Pancreas (tissue), 10 donors: ENCODE measurements around the gene MSI2. TPM values are rescaled to one million over a fixed set of nuclear protein-coding genes. Genes with fewer than 3 reads are reported as not detected.

Experiments
- ATAC-seq, 4 donors: fragments of 200-7000 bp; cut with Tn5 transposase; one replicate each; pipeline versions ENCODE4 v1.8.0 to v1.9.1; 2020; ENCODE audit warnings: mild to moderate bottlenecking in 4 of 4, moderate library complexity in 4 of 4
- DNase-seq, 6 donors: peaks; one replicate each; pipeline ENCODE4 v3.0.0-alpha.2; 2020
- FAIRE-seq: peaks from 2 replicates; lab custom pipeline; 2012; peaks lifted over from hg19 to GRCh38; lab: Jason Lieb, UNC
- H3K27ac ChIP-seq, 4 donors: fragments of 200-600 bp; sonication (generic); 1 replicate in 3 of 4; 2 replicates in 1 of 4; pipeline versions ENCODE4 v1.5.0 to v1.8.0; 2020
- H3K27me3 ChIP-seq, 4 donors: fragments of 200-600 bp; one replicate each; pipeline ENCODE4 v1.8.0; 2021
- H3K36me3 ChIP-seq, 3 donors: fragments of 200-600 bp; sonication (generic) in 1 of 3; one replicate each; pipeline versions ENCODE4 v1.5.0 to v1.8.0; 2020 to 2021
- H3K4me1 ChIP-seq, 3 donors: fragments of 200-600 bp; one replicate each; pipeline ENCODE4 v1.8.0; 2021
- H3K4me3 ChIP-seq, 4 donors: fragments of 200-600 bp; sonication (generic) in 2 of 4; one replicate each; pipeline versions ENCODE4 v1.5.0 to v1.8.0; 2020 to 2021
- H3K9me3 ChIP-seq, 4 donors: fragments of 200-600 bp; one replicate each; pipeline ENCODE4 v1.8.0; 2021
- WGBS, 2 donors: extraction: QIAGEN DNeasy Blood & Tissue Kit; methylation state at CpG; one replicate each; pipeline ENCODE4 v1.1.7; 2013; 5-methylcytosine and 5-hydroxymethylcytosine counted together
- intact Hi-C, 3 donors: fragments of 100-400 bp; cut with DNase I; formaldehyde crosslinking; loops; one replicate each; pipeline versions ENCODE4 v1.11.1 to v1.14.2; 2022
- polyA plus RNA-seq, 2 donors: library from polyadenylated mRNA; stranded (reverse); fragments of 200-250 nt; gene quantifications; one replicate each; pipeline ENCODE4 v1.2.3, GENCODE V29; 2013
- total RNA-seq, 6 donors: library from RNA; stranded (reverse); fragmentation: NEBNext Ultra II Directional in 4 of 6; extraction: Animal tissue kit (Norgen Biotek cat#: 25700) in 4 of 6; gene quantifications; one replicate each; pipeline versions ENCODE4 v1.2.1 to v1.2.4, GENCODE V29; 2021 to 2023
- TF ChIP-seq, protein P1 (sequence below), 4 donors: fragments of 200-600 bp; sonication (generic) in 3 of 4; IDR thresholded peaks; one replicate each; pipeline versions ENCODE4 v1.5.0 to v1.8.0; 2021; ENCODE audit warnings: antibody characterized with exemption in 4 of 4
- donor health status: healthy with polysubstance abuse.
- donor health status: DM: no; HTN: no; CAD: no; lungs with moderate emphysema.
- donor health status: DM: no; HTN: no; CAD: no.
- donor health status: control.
- donor health status: control.
- donor health status: Bipolar disorder and iron deficiency.
- donor health status: DM: yes; HTN: yes; CAD: no.
- donor health status: DM: no; HTN: no; CAD: no.
- donor health status: DM: no; HTN: no; CAD: no.
- donor health status: DM: yes; HTN: yes; CAD: no.

Gene MSI2
- total and polyA plus RNA-seq, 8 donors = 10.4 to 48.9 (median 30.1) TPM

DNA sequence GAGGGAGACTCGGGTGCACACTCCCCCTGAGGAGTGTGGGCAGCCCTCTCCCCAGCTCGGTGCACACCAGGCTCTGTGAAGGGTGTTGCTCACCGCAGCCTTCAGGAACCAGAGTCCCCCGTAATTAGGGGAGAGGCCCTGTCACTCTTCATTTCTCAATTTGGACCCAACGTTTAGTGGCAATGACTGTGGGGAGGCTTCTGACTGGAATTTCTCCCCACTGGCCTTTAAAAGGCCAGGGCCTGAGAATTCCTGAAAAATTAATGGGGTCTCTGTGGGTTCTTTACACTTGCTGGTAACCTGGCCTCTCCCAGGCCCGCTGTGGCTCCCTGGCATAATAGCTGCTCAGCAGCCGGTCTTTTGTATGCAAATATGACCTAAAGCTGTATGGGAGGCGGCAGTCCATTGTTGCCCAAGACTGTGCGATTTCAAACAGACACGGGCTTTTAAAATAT is 209.7 kb downstream of the MSI2 start:
- H3K4me3 ChIP-seq = no peak overlapping the region
- intact Hi-C loops = no loop called here
- no peak for ATAC-seq
- no peaks in the 10 kb centered on the region for H3K36me3 ChIP-seq
- no peaks in the 10 kb centered on the region for H3K27me3 ChIP-seq
- no peaks in the 10 kb centered on the region for H3K4me1 ChIP-seq
- WGBS, 2 donors = 84 to 88% methylated on average over 10 of the region's 10 CpGs
- no peak for DNase-seq
- FAIRE-seq = no peak
- no peaks in the 10 kb centered on the region for H3K9me3 ChIP-seq
- TF ChIP-seq, protein P1, sequence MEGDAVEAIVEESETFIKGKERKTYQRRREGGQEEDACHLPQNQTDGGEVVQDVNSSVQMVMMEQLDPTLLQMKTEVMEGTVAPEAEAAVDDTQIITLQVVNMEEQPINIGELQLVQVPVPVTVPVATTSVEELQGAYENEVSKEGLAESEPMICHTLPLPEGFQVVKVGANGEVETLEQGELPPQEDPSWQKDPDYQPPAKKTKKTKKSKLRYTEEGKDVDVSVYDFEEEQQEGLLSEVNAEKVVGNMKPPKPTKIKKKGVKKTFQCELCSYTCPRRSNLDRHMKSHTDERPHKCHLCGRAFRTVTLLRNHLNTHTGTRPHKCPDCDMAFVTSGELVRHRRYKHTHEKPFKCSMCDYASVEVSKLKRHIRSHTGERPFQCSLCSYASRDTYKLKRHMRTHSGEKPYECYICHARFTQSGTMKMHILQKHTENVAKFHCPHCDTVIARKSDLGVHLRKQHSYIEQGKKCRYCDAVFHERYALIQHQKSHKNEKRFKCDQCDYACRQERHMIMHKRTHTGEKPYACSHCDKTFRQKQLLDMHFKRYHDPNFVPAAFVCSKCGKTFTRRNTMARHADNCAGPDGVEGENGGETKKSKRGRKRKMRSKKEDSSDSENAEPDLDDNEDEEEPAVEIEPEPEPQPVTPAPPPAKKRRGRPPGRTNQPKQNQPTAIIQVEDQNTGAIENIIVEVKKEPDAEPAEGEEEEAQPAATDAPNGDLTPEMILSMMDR (IDR thresholded peaks at IDR 0.05) = no peak
- H3K27ac ChIP-seq = no peak overlapping the region

DNA sequence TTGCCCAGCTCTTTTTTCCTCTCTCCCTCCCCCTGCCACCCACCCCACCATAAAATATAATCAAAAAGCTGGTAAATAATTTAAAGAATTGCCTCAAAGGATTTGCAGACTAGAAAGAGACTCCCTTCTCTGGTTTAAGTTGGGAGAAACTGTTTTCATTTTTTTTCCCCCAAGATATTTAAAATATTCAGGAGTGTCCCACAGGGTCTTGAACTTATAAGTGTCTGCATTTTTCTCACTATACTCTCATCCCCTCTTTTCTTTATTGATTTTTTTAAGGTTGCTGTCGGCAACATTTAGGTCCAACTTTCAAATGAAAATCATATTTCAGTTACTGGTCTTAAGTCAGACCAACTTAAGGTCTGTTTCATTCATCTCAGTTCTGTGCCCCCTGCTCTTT is 210.2 kb downstream of the MSI2 start:
- Histone ChIP-seq H3K36me3 (no peaks in the 10 kb centered on the region), H3K27me3 (no peaks in the 10 kb centered on the region), H3K27ac (no peak overlapping the region), H3K4me3 (no peak overlapping the region), H3K4me1 (no peaks in the 10 kb centered on the region), H3K9me3 (no peaks in the 10 kb centered on the region)
- 90 to 93% methylated on average over 1 of the region's 1 CpG for WGBS, 2 donors
- FAIRE-seq = no peak
- TF ChIP-seq, protein P1 (IDR thresholded peaks at IDR 0.05) = no peak
- DNase-seq = no peak
- intact Hi-C loops = no loop called here
- ATAC-seq = no peak

DNA sequence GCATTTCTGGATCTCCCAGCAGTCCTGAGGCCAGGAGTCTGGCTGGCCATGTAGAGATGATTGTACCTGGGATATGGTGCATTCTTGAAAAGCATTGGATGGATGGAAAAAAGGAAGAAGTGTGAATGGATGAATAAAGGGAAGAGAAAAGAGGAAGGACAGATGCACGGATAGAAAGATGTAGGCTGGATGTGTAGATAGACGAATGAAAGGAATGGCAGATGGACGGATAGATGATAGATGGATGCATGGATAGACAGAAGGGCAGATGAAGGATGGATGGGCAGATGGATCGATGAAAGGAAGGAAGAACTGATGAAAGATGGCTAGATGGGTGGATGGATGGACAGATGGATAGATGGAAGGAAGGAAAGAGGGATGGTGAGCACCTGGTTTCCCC is 210.9 kb downstream of the MSI2 start:
- Histone ChIP-seq H3K27me3 (no peaks in the 10 kb centered on the region), H3K4me3 (no peak overlapping the region), H3K4me1 (no peaks in the 10 kb centered on the region), H3K36me3 (no peaks in the 10 kb centered on the region), H3K9me3 (no peaks in the 10 kb centered on the region), H3K27ac (no peak overlapping the region)
- FAIRE-seq (no peak), ATAC-seq (no peak), DNase-seq (no peak)
- TF ChIP-seq, protein P1 (IDR thresholded peaks at IDR 0.05) = no peak
- intact Hi-C loops = no loop called here
- 94 to 99% methylated on average over 4 of the region's 4 CpGs for WGBS, 2 donors

DNA sequence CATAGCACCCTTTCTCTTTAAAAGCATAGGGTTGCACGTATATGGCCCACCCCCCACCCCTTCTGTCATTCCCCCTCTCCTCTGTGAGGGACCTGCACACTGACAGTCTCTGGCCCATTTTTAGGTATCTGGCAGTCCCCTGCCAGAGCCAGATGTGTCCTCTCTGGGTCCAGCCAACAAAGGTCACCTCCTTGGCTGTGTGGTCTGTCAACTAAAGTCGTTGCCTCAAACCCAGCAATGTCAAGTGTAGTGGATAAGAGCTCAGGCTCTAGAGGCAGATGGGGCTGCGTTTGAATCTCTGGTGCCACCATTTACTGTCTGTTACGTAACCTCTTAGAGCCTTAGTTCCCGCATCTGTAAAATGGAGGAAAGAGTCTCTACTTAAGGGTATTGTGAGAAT is 211.5 kb downstream of the MSI2 start:
- TF ChIP-seq, protein P1 (IDR thresholded peaks at IDR 0.05) = no peak
- Histone ChIP-seq H3K4me3 (no peak overlapping the region), H3K27ac (no peak overlapping the region), H3K9me3 (no peaks in the 10 kb centered on the region), H3K36me3 (no peaks in the 10 kb centered on the region), H3K27me3 (no peaks in the 10 kb centered on the region), H3K4me1 (no peaks in the 10 kb centered on the region)
- WGBS, 2 donors = 95 to 96% methylated on average over 5 of the region's 5 CpGs
- ATAC-seq = no peak
- no peak for DNase-seq
- no peak for FAIRE-seq
- intact Hi-C loops = no loop called here

DNA sequence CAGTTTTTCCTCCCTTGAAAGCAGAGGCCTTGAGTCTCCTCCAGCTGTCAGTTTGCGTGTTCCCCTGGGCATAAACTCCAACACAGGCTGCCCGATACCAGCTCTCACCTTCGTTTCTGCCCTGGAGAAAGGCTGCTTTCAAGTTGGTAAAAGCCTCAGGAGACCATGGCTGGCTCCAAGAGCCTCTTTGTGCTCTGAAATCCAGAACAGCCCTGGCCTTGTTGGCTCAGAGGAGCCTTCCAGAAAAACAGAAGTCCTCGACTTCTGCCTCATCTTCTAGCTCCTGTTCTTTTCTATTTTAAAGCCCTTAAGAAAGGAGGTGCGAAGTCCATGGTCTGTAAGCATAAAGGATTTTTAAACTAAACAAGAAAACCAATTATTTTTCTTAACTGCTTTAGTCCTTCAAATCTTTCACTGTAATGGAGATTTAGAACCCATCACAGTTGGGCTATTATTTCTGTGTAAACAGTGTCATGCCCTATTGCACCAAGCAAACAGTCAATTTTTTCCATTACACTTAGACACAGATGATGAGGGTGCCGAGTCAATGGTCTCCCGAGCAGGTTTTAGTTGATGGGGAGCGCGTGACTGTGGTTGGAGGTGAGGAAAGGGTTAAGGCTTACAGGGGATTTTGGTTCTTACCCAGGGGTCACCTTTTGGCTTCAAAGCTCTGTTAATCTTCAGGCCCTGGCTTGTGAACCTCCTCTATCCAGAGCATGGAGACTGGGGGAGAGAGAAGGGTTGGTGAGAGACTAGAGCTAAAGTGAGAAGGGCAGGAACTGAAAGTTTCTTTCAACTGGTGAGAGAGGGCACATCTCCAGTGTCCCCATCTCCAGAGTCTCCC is 212.8 kb downstream of the MSI2 start:
- intact Hi-C loops = no loop called here
- Histone ChIP-seq H3K27me3 (no peaks in the 10 kb centered on the region), H3K4me3 (no peak overlapping the region), H3K9me3 (no peaks in the 10 kb centered on the region), H3K27ac (no peak overlapping the region), H3K36me3 (no peaks in the 10 kb centered on the region), H3K4me1 (no peaks in the 10 kb centered on the region)
- DNase-seq (no peak), ATAC-seq (peak in 2 of 4 donors; percentile 31 to 53), FAIRE-seq (no peak)
- WGBS, 2 donors = 91% methylated on average over 9 of the region's 9 CpGs
- TF ChIP-seq, protein P1 (IDR thresholded peaks at IDR 0.05) = no peak
